IPS DF 6.9 (cell line): Measurements from ENCODE around the gene LRRC59.

Experiments
- DNase-seq: peaks from one replicate; pipeline ENCODE4 v3.0.0-alpha.2; 2013; ENCODE audit warnings: low read depth, low spot score
- H3K27ac ChIP-seq: one replicate; pipeline ENCODE4 v1.5.1; 2013; ENCODE audit warnings: low read length, control low read depth
- H3K27me3 ChIP-seq: 2 replicates; pipeline ENCODE4 v1.6.1; 2013; ENCODE audit warnings: mild to moderate bottlenecking, low read length; ENCODE audit not compliant: control insufficient read depth, insufficient read depth
- H3K36me3 ChIP-seq: 2 replicates; pipeline ENCODE4 v1.6.1; 2013; ENCODE audit warnings: low read length; ENCODE audit not compliant: control insufficient read depth, insufficient read depth
- H3K4me1 ChIP-seq: 2 replicates; pipeline ENCODE4 v1.6.1; 2013; ENCODE audit warnings: low read length; ENCODE audit not compliant: control insufficient read depth, insufficient read depth
- H3K4me3 ChIP-seq: 2 replicates; pipeline ENCODE4 v1.5.1; 2013; ENCODE audit warnings: mild to moderate bottlenecking, low read length
- H3K9me3 ChIP-seq: 2 replicates; pipeline ENCODE4 v1.6.1; 2013; ENCODE audit warnings: low read length, inconsistent platforms; ENCODE audit not compliant: control insufficient read depth, insufficient read depth
- WGBS: extraction: QIAGEN DNeasy Blood & Tissue Kit; methylation state at CpG from one replicate; pipeline ENCODE4 v1.1.7; 2013; ENCODE audit warnings: mixed read lengths, missing lambda C conversion rate; ENCODE audit not compliant: insufficient read length, insufficient coverage; 5-methylcytosine and 5-hydroxymethylcytosine counted together

LRRC59 gene

DNA sequence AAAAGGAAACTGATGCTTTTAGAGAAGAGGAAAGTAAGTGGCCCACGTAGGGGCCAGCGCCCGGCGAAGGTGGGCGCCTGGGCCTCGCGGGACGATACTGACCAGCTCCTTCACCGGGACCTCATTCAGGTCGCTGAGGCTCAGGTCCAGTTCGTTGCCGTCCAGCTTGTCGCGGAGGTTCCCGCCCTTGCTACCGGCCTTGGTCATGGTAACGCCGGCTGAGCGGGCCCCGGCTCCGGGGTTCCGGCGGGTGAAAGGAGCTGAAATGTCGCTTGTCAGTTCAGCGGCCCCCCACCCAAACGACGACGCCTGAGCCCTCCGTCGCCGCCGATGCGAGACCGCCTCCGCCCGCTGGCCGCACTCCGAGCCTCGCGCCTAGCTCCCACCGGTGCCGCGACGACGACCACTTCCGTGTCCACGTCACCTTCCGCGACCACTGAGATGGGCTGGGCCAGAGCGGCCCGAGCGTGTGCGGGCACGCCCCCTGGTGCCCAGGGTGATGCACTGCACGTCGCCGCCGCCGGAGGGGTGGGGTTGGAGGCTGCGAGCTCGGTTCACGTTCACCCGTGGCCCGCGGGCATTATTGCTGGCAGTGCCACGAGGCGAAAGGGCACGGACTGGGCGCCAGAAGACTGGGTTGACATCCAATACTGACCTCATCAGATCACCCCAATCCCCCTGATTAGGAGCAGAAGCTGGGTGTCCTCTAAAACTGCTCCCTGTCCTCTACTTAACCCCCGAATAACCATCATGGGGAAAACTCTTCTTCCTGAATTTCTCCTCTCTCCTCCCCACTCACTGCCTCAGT lies at the start of gene LRRC59:
LRRC59 (minus strand) TSS at position 413 of the 808 bp plus-strand sequence; CDS start at position 207, 206 bp downstream.
- WGBS: no CpG with 5 or more reads among the region's 70 CpGs
- H3K36me3 ChIP-seq: peaks cover 19% of the 10 kb centered on the region; the same call in 1 of the 2 replicates
- H3K4me1 ChIP-seq: no peaks in the 10 kb centered on the region
- peak within 1 kb of the TSS; percentile 78 for H3K4me3 ChIP-seq
- no peaks in the 10 kb centered on the region for H3K9me3 ChIP-seq
- no peak within 1 kb of the TSS for H3K27ac ChIP-seq
- DNase-seq: peak; percentile 41
- H3K27me3 ChIP-seq: no peaks in the 10 kb centered on the region

DNA sequence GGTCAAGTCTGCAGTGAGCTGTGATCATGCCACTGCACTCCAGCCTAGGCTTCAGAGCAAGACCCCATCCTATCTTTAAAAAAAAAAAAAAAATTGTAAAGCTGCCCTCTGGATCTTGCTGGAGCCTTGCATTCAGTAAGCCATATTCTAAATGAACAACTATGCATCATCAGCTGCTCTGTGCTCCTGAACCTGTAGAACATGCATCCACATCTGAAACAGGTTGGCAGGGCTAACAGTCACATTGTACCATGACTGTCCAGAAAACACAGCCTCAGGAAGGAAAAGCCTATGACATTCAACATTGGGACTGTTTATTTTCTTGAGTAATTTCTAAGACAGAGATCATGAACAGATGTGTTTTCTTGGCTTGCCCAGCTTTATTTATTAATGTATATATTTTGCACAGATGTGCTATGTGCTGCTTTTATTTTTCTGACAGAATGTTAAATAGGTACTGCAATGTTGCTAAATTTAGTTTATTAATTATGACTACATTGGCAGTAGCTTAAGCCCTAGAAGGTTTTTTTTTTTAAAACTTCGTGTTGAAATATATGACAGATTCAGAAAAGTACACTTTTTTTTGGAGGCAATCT lies 48.5 kb upstream of the LRRC59 start:
- Histone ChIP-seq H3K4me3 (no peak overlapping the region), H3K9me3 (no peaks in the 10 kb centered on the region), H3K27ac (no peak overlapping the region), H3K4me1 (no peaks in the 10 kb centered on the region; the same call in 1 of the 2 replicates), H3K27me3 (no peaks in the 10 kb centered on the region), H3K36me3 (no peaks in the 10 kb centered on the region; the same call in 1 of the 2 replicates)
- DNase-seq: no peak
- WGBS: no CpG with 5 or more reads among the region's 1 CpG

DNA sequence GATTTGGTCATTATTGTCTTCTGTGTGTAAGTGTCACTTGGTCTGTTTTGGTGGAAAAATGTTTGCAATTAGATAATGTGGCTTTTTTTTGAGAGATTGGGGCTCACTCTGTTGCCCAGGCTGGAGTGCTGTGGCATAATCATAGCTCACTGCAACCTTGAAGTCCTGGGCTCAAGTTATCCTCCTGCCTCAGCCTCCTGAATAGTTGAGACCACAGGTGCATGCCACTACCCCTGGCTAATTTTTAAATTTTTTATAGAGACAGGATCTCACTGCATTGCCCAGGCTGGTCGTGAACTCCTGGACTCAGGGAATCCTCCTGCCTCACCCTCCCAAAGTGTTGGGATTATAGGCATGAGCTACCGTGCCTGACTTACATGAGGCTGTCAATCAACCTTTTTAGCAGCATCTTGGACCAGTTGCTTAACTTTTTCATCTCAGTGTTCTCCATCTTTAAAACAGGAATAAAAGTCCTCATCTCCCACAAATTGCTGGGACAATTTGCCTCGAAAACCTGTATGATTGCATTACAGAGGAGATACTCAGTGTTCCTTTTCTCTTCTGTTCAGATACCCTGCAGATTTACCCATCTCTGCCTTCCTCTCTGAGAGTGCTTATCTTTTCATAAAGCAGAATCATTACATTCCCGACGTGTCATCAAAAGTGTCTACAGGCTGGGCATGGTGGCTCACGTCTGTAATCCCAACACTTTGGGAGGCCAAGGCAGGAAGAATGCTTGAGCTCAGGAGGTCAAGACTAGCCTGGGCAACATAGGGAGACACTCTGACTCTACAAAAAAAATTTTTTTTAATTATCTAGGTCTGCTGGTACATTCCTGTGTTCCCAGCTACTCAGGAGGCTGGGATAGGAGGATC lies 47.8 kb upstream of the LRRC59 start:
- Histone ChIP-seq H3K27ac (no peak overlapping the region), H3K9me3 (no peaks in the 10 kb centered on the region), H3K4me1 (peaks cover 2% of the 10 kb centered on the region; the same call in 1 of the 2 replicates), H3K27me3 (no peaks in the 10 kb centered on the region), H3K4me3 (no peak overlapping the region), H3K36me3 (no peaks in the 10 kb centered on the region; the same call in 1 of the 2 replicates)
- no peak for DNase-seq
- WGBS: no CpG with 5 or more reads among the region's 6 CpGs

DNA sequence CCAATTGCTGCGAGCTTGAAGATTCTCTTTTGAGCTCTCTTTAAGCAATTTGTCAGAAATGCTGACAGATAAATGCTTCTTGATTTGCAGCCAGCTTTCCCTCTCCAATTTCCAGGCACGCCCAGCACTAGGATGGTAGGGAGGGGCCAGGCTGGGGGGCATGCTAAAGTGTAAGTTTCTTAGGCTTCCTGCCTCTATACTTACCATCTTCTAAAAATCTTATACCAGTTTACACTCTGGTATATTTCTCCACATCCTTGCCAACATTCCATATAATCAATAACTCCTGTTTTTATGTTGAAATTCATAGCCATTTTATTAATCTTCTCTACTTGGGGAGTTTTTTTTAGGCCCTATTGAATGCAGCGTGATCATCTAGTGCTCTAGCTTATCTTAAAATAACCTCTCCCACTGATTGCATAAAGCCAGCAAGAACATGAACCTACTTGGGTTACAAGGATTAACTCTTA lies 46.2 kb upstream of the LRRC59 start:
- H3K27me3 ChIP-seq: no peaks in the 10 kb centered on the region
- no peaks in the 10 kb centered on the region for H3K9me3 ChIP-seq
- no peak for DNase-seq
- H3K4me3 ChIP-seq: no peak overlapping the region
- H3K4me1 ChIP-seq: peaks cover 2% of the 10 kb centered on the region; the same call in 1 of the 2 replicates
- H3K27ac ChIP-seq: no peak overlapping the region
- no peaks in the 10 kb centered on the region; the same call in 1 of the 2 replicates for H3K36me3 ChIP-seq
- no CpG with 5 or more reads among the region's 3 CpGs for WGBS

DNA sequence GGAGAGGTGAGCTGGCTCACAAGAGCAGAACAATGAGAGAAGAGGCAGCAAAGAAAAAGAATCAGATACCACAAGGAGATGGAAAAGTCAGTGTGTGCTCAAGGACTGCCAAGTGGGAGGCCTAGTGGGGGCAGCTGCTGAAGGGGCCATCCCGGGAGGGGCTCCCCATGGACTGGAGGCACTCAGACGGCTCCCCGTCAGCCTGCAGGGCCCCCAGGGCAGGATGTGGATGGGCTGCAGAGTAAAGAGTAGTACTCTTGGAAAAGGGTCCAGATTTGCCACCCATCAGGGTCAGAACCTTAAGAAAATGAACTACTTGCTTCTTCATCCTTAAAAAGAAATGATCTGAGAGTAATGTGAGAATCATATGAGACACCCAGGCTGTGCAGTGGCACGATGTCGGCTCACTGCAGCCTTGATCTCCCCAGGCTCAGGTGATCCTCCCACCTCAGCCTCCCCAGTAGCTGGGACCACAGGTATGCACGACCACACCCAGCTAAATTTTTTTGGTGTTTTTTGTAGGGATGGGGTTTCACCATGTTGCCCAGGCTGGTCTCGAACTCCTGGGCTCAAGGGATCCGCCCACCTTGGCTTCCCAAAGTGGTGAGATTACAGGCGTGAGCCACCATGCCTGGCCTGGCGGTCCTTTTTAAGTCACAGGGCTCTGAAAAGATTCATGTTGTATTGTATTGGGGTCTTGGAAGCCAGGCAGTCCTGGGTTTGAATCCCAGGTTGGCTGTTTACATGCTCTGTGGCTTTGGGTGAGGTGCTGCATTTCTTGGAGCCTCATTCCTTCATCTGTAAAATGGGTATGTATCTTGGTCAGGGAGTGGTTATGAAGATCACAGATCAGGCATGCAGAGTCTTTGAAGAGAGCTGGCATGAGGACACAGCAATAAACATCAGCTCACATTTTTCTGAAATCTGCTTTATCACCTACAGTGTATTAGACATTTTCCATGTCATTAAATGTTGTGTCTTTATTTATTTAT lies 43.8 kb upstream of the LRRC59 start:
- Histone ChIP-seq H3K4me1 (peaks cover 2% of the 10 kb centered on the region; the same call in 1 of the 2 replicates), H3K4me3 (no peak overlapping the region), H3K9me3 (no peaks in the 10 kb centered on the region), H3K27me3 (no peaks in the 10 kb centered on the region), H3K27ac (no peak overlapping the region), H3K36me3 (no peaks in the 10 kb centered on the region; the same call in 1 of the 2 replicates)
- no peak for DNase-seq
- no CpG with 5 or more reads among the region's 10 CpGs for WGBS

DNA sequence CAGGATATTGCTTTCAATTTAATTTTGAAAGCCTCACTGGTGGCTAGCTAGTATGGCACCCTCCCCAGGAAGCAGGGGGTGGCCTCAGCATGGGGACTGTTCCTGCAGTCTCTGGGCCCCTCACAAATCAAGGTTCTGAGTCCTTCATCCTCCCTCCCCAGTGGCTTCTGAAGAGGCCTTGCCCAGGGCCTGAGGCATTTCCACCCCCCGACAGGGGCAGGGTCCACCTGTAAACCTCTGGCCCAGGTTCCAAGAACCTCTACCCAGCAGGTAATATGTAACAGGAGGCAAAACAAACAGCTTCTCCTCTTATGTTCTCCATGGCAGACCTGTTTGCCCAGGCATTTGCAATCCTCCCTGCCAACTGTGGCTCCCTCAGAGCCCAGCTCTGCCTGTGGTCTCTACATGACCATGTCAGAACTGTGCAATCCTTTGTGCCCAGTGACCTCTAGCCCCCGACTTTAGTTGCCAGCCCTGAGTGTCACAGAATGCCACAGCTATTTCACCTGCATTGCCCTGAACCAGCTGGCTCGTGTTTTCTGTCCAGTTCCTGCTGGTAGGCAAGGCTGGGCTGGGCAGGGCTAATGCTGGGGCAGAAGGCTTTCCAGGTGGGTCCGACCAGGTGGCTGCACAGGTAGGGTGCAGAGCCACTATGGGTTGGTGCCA lies 43.0 kb upstream of the LRRC59 start:
- Histone ChIP-seq H3K4me1 (peaks cover 2% of the 10 kb centered on the region; the same call in 1 of the 2 replicates), H3K27ac (no peak overlapping the region), H3K27me3 (no peaks in the 10 kb centered on the region), H3K9me3 (no peaks in the 10 kb centered on the region), H3K4me3 (no peak overlapping the region), H3K36me3 (no peaks in the 10 kb centered on the region; the same call in 1 of the 2 replicates)
- no CpG with 5 or more reads among the region's 4 CpGs for WGBS
- no peak for DNase-seq

DNA sequence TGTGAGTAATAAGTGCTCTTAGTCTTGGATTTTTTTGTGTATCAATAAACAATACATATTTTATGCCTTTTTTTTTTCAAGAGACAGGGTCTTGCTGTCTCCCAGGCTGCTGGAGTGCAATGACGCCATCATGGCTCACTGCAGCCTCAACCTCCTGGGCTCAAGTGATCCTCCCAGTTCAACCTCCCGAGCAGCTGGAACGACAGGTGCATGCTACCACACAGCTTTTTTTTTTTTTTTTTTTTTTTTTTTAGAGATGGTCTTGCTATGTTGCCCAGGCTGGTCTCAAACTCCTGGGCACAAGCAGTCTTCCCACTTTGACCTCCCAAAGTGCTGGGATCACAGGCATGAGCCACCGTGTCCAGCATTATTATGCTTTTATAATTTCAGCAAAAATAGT lies 41.7 kb upstream of the LRRC59 start:
- Histone ChIP-seq H3K27ac (no peak overlapping the region), H3K27me3 (no peaks in the 10 kb centered on the region), H3K4me3 (no peak overlapping the region), H3K4me1 (peaks cover 2% of the 10 kb centered on the region; the same call in 1 of the 2 replicates), H3K9me3 (no peaks in the 10 kb centered on the region), H3K36me3 (no peaks in the 10 kb centered on the region; the same call in 1 of the 2 replicates)
- DNase-seq: no peak
- no CpG with 5 or more reads among the region's 4 CpGs for WGBS

DNA sequence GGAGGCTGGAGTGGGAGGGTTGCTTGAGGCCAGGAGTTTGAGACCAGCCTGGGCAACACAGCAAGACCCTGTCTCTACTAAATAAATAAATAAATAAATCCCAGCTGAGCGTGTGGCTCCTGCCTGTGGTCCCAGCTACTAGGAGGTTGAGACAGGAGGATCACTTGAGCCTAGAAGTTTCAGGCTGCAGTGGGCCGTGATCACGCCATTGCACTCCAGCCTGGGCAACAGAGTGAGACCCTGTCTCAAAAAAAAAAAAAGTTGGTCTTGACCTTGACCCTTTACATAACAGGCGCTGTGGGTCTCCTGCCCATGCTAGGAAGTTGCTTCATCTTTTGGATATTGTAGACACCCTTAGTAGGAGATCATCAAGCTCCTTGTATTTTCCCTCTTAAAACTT lies 40.1 kb upstream of the LRRC59 start:
- Histone ChIP-seq H3K36me3 (no peaks in the 10 kb centered on the region; the same call in 1 of the 2 replicates), H3K4me3 (no peak overlapping the region), H3K9me3 (no peaks in the 10 kb centered on the region), H3K27me3 (no peaks in the 10 kb centered on the region), H3K4me1 (0 out of 2 replicates have a peak, but pooled peaks cover 2% of the 10 kb centered on the region), H3K27ac (no peak overlapping the region)
- no peak for DNase-seq
- WGBS: no CpG with 5 or more reads among the region's 4 CpGs
